Esophagus muscularis mucosa (tissue), 4 donors: ENCODE results near the gene SGTA. TPM values are rescaled to one million over a fixed set of nuclear protein-coding genes. Genes with fewer than 3 reads are reported as not detected.

Source experiments
- DNase-seq: peaks from one replicate; pipeline ENCODE4 v3.0.0-alpha.2; 2017; ENCODE audit errors: extremely low spot score
- H3K27ac ChIP-seq, 4 donors: fragments of 200-600 bp; sonication (generic); replicated peaks in 1 of 4; 1 replicate in 3 of 4; 2 replicates in 1 of 4; pipeline ENCODE4 v1.5.1; 2016 to 2019; ENCODE audit warnings: mild to moderate bottlenecking in 1 of 4
- H3K27me3 ChIP-seq, 4 donors: fragments of 200-600 bp; sonication (generic); one replicate each; pipeline versions ENCODE4 v1.5.1 to v1.6.0; 2016 to 2019
- H3K36me3 ChIP-seq, 4 donors: fragments of 200-600 bp; sonication (generic); one replicate each; pipeline ENCODE4 v1.5.1; 2016 to 2019
- H3K4me1 ChIP-seq, 4 donors: fragments of 200-600 bp; sonication (generic); one replicate each; pipeline ENCODE4 v1.5.1; 2016 to 2019
- H3K4me3 ChIP-seq, 4 donors: fragments of 200-600 bp; sonication (generic); 1 replicate in 2 of 4; 2 replicates in 2 of 4; pipeline ENCODE4 v1.5.1; 2016 to 2019; ENCODE audit warnings: mild to moderate bottlenecking in 4 of 4, moderate library complexity in 1 of 4
- H3K9me3 ChIP-seq, 4 donors: fragments of 200-600 bp; sonication (generic); 1 replicate in 3 of 4; 2 replicates in 1 of 4; pipeline ENCODE4 v1.5.1; 2016 to 2019
- EP300 ChIP-seq: sonication (generic); formaldehyde crosslinking; IDR thresholded peaks from one replicate; pipeline ENCODE4 v1.6.1; 2017; ENCODE audit warnings: antibody characterized with exemption
- POLR2A ChIP-seq: fragments of 450-650 bp; IDR thresholded peaks from one replicate; pipeline ENCODE4 v1.6.1; 2017; ENCODE audit warnings: antibody characterized with exemption, moderate library complexity, mild to moderate bottlenecking, low read depth
- POLR2AphosphoS5 ChIP-seq, 2 donors: sonication (generic); formaldehyde crosslinking; IDR thresholded peaks; one replicate each; pipeline ENCODE4 v1.6.1; 2017; ENCODE audit warnings: antibody characterized with exemption in 2 of 2
- WGBS: methylation state at CpG from one replicate; pipeline ENCODE4 v1.1.5; 2018; 5-methylcytosine and 5-hydroxymethylcytosine counted together
- intact Hi-C: fragments of 100-400 bp; cut with DNase I; formaldehyde crosslinking; loops from one replicate; pipeline ENCODE4 v1.15.1; 2023
- total RNA-seq, 4 donors: library from RNA; depleted of rRNA; stranded (reverse); fragments of >200 nt; gene quantifications; one replicate each; pipeline versions ENCODE4 v1.1.0 to v1.2.1, GENCODE V29; 2016
- TF ChIP-seq, protein P1 (sequence below), 3 experiments: fragments of 200-600 bp in 2 of 3; fragments of 450-650 bp in 1 of 3; sonication (generic) in 2 of 3; IDR thresholded peaks; one replicate each; pipeline ENCODE4 v1.5.1; 2017 to 2019; ENCODE audit warnings: antibody characterized with exemption in 3 of 3, mild to moderate bottlenecking in 2 of 3, moderate library complexity in 1 of 3

SGTA gene
- total RNA-seq, 4 donors from 2014 or later, result 53.6 to 71.2 (median 59.2) TPM

- H3K4me3 ChIP-seq, result no peak overlapping the region
- H3K36me3 ChIP-seq, result peaks cover 60 to 100% (median 96%) of the 10 kb centered on the region in 4 donors
- no peak overlapping the region for H3K27ac ChIP-seq
- DNase-seq, result no peak
- intact Hi-C loops, result no loop called here
- H3K27me3 ChIP-seq, result no peaks in the 10 kb centered on the region
- TF ChIP-seq EP300 (no peak), POLR2AphosphoS5 (IDR thresholded peaks at IDR 0.05) (no peak), POLR2A (no peak)
- TF ChIP-seq, protein P1, sequence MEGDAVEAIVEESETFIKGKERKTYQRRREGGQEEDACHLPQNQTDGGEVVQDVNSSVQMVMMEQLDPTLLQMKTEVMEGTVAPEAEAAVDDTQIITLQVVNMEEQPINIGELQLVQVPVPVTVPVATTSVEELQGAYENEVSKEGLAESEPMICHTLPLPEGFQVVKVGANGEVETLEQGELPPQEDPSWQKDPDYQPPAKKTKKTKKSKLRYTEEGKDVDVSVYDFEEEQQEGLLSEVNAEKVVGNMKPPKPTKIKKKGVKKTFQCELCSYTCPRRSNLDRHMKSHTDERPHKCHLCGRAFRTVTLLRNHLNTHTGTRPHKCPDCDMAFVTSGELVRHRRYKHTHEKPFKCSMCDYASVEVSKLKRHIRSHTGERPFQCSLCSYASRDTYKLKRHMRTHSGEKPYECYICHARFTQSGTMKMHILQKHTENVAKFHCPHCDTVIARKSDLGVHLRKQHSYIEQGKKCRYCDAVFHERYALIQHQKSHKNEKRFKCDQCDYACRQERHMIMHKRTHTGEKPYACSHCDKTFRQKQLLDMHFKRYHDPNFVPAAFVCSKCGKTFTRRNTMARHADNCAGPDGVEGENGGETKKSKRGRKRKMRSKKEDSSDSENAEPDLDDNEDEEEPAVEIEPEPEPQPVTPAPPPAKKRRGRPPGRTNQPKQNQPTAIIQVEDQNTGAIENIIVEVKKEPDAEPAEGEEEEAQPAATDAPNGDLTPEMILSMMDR (IDR thresholded peaks at IDR 0.05), result no peak
- no peaks in the 10 kb centered on the region for H3K4me1 ChIP-seq
- H3K9me3 ChIP-seq, result no peaks in the 10 kb centered on the region
- 85% methylated on average over 15 of the region's 16 CpGs for WGBS
These were observed 21.8 kb downstream of the SGTA start for GRCh38 chr19:2761309-2761677.

DNA sequence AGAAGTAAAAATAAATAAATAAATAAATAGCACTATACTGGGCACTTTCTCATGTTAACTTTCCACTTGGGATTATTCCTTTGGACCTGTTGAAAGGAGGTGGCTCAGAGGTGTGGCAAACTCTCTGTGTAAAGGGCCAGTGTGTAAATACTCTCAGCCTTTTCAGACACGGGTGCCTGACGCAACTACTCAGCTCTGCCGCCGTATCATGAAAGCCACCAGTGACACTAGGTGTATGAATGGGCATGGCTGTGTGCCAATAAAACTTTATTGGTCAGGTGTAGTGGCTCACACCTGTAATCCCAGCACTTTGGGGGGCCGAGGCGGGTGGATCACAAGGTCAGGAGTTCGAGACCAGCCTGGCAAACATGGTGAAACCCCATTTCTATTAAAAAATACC, 23.1 kb downstream of the SGTA start:
- H3K27ac ChIP-seq, result no peak overlapping the region
- TF ChIP-seq, protein P1 (IDR thresholded peaks at IDR 0.05), result no peak
- no peak for TF ChIP-seq POLR2AphosphoS5 (IDR thresholded peaks at IDR 0.05)
- TF ChIP-seq EP300, result no peak
- no peak for TF ChIP-seq POLR2A
- no peak overlapping the region for H3K4me3 ChIP-seq
- WGBS, result 99% methylated on average over 7 of the region's 7 CpGs
- no peak for DNase-seq
- no peaks in the 10 kb centered on the region for H3K27me3 ChIP-seq
- intact Hi-C loops, result no loop called here
- peaks cover 60 to 100% (median 96%) of the 10 kb centered on the region in 4 donors for H3K36me3 ChIP-seq
- H3K4me1 ChIP-seq, result no peaks in the 10 kb centered on the region
- H3K9me3 ChIP-seq, result no peaks in the 10 kb centered on the region

DNA sequence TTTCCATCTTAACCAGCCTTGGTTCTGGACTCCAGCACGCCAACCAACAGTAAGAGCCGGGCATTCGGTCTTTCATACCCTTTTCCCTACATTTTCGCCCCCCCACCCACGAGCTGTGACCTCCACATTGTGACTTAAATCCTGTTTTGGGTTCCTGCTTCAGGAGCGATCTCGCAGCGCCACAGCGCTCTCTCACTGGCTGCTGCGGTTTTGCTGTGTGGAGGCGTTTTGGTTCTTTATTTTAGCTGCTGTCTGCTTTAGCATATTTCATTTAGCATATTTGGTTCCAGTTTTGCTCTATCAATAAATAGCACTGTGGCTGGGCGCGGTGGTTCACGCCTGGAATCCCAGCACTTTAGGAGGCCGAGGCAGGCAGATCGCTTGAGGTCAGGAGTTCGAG, 23.7 kb downstream of the SGTA start:
- DNase-seq, result no peak
- TF ChIP-seq POLR2A, result no peak
- no peak for TF ChIP-seq POLR2AphosphoS5 (IDR thresholded peaks at IDR 0.05)
- TF ChIP-seq, protein P1 (IDR thresholded peaks at IDR 0.05), result no peak
- TF ChIP-seq EP300, result no peak
- 96% methylated on average over 17 of the region's 17 CpGs for WGBS
- no peaks in the 10 kb centered on the region for H3K9me3 ChIP-seq
- H3K27me3 ChIP-seq, result no peaks in the 10 kb centered on the region
- H3K4me1 ChIP-seq, result no peaks in the 10 kb centered on the region
- H3K36me3 ChIP-seq, result peaks cover 63 to 100% (median 96%) of the 10 kb centered on the region in 4 donors
- intact Hi-C loops, result no loop called here
- H3K4me3 ChIP-seq, result no peak overlapping the region
- H3K27ac ChIP-seq, result no peak overlapping the region

DNA sequence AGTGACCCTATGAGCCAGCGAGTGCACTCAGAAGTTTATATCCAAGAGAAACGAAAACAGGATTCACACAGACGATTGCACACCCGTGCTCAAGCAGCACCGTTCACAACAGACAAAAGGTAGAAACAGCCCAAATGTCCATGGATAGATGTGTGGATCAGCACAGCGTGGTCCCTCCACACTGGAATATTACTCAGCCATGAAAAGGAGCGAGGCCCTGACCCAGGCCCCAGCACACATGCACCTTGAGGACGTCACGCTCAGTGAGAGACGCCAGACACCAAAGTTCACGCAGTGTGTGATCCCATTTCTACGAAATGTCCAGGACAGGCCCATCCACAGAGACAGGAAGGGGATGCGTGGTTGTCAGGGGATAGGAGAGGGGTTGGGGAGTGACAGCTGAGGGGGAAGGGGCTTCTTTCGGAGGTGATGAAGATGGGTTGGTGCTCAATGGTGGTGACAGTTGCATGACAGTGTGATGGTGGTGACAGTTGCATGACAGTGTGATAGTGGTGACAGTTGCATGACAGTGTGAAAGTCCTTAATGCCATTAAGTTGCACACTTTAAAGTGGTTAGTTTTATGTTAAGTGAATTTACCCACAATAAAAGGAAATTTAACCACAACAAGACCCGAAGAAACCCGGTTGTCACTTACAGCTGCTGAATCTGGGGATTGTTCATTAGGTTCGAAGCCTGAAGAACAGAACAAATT, 24.3 kb downstream of the SGTA start:
- DNase-seq, result no peak
- intact Hi-C loops, result no loop called here
- WGBS, result 95% methylated on average over 17 of the region's 17 CpGs
- Histone ChIP-seq H3K4me3 (no peak overlapping the region), H3K27me3 (no peaks in the 10 kb centered on the region), H3K27ac (no peak overlapping the region), H3K4me1 (no peaks in the 10 kb centered on the region), H3K9me3 (no peaks in the 10 kb centered on the region), H3K36me3 (peaks cover 69 to 100% (median 96%) of the 10 kb centered on the region in 4 donors)
- no peak for TF ChIP-seq POLR2AphosphoS5 (IDR thresholded peaks at IDR 0.05)
- no peak for TF ChIP-seq EP300
- no peak for TF ChIP-seq POLR2A
- TF ChIP-seq, protein P1 (IDR thresholded peaks at IDR 0.05), result no peak
